Amniotic epithelial cell (primary cell): ENCODE measurements around the gene MIP.

Source experiments
- DNase-seq: peaks from one replicate; pipeline ENCODE4 v3.0.0-alpha.2; 2010; ENCODE audit warnings: low read depth

MIP gene

GRCh38 chr12:56468216-56469006 is 14.0 kb upstream of the MIP start, which contains the start of gene SPRYD4:
TSS of gene SPRYD4 (plus strand) at chr12:56468578. CDS start at chr12:56468592, 14 bp downstream.
- peak; percentile 86 for DNase-seq

- no peak for DNase-seq
Measured at GRCh38 chr12:56462565-56462964, 8.1 kb upstream of the MIP start.

- peak; percentile 23 for DNase-seq
Measured at GRCh38 chr12:56461235-56462159, 7.0 kb upstream of the MIP start.

GRCh38 chr12:56457817-56458216 is 3.4 kb upstream of the MIP start:
- no peak for DNase-seq

- DNase-seq, result no peak
Measured at GRCh38 chr12:56451147-56451546, 3.3 kb downstream of the MIP start.

- no peak for DNase-seq
Measured at GRCh38 chr12:56450241-56450640, 4.2 kb downstream of the MIP start.

- no peak for DNase-seq
Measured at GRCh38 chr12:56449622-56449984, 4.9 kb downstream of the MIP start.

- DNase-seq, result peak; percentile 80
Measured at GRCh38 chr12:56448860-56449621, 5.4 kb downstream of the MIP start, which contains the start of gene TIMELESS. TSS of gene TIMELESS (minus strand) at chr12:56449426. CDS start at chr12:56434170, 15,256 bp downstream.

- peak; percentile 33 for DNase-seq
Measured at GRCh38 chr12:56443208-56443607, 11.2 kb downstream of the MIP start.

- no peak for DNase-seq
Measured at GRCh38 chr12:56437430-56438176, 16.9 kb downstream of the MIP start.

- DNase-seq, result peak; percentile 40
Measured at GRCh38 chr12:56434828-56435227, 19.6 kb downstream of the MIP start.

GRCh38 chr12:56431850-56432249 is 22.6 kb downstream of the MIP start:
- DNase-seq, result peak; percentile 85

- DNase-seq, result no peak
Measured at GRCh38 chr12:56431288-56431687, 23.2 kb downstream of the MIP start.

GRCh38 chr12:56425940-56426438 is 28.5 kb downstream of the MIP start:
- DNase-seq, result no peak

GRCh38 chr12:56425193-56425592 is 29.3 kb downstream of the MIP start:
- DNase-seq, result no peak

- no peak for DNase-seq
Measured at GRCh38 chr12:56420411-56420810, 34.0 kb downstream of the MIP start.

GRCh38 chr12:56417739-56418138 is 36.7 kb downstream of the MIP start:
- no peak for DNase-seq

- no peak for DNase-seq
Measured at GRCh38 chr12:56414401-56414800, 40.1 kb downstream of the MIP start.

- no peak for DNase-seq
Measured at GRCh38 chr12:56413392-56413791, 41.1 kb downstream of the MIP start.

GRCh38 chr12:56411781-56412639 is 42.4 kb downstream of the MIP start:
- no peak for DNase-seq
